Superior temporal gyrus (tissue), 1 donor: ENCODE measurements around the gene CYP24A1.

ENCODE experiments used
- DNase-seq: peaks from one replicate; pipeline ENCODE4 v3.0.0-alpha.2; 2016; ENCODE audit errors: extremely low spot score

CYP24A1 gene

DNA sequence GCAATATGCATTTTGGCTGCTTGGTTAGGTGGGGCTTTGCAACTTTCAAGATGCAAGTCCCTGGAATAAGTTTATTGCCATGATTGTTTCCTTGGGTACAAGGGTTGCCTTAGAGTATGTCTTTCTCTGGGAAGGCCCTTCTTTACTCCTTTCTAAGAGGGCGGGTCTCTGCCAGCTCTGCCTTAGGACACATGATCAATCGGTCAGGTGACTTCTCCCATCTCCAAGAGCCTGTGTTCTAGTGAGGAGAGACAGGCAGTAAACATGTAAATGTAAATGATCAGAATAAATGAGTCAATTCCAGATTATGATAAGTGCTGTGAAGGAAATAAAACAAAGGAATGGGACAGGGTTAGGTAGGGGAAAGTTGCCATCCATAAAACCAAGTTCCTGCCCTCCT lies 60.2 kb downstream of the CYP24A1 start:
- no peak for DNase-seq

DNA sequence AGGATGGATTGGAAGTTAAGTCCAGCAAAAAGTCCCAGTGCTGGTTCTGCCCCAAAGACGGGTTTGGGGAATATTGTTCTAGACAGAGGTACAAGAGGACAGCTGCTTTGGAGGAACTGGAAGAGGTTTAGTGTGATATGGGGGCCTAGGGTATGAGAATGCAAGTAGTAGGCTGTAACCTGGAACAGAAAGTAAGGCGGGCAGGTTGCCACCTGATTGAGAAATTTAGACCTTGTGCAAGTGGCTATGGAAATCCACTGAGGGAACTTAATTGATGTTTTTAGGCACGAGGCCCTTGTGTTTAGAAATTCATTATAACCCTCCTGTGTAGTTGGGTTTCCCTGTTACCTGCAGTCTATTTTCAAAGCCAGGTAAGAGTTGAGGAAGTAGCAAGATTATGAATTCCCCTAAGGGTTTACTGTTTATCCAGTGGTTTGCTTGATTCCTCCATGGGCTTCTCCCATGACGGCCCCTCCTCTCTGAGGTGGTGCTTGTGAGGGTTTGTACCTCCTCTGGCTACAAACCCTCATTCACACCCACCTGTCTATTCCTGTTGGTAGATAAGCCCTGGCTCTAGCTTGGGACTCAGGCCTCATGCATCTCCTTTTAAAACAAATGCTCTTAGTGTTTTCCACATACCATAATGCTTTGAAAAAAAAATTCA lies 61.4 kb downstream of the CYP24A1 start:
- no peak for DNase-seq

DNA sequence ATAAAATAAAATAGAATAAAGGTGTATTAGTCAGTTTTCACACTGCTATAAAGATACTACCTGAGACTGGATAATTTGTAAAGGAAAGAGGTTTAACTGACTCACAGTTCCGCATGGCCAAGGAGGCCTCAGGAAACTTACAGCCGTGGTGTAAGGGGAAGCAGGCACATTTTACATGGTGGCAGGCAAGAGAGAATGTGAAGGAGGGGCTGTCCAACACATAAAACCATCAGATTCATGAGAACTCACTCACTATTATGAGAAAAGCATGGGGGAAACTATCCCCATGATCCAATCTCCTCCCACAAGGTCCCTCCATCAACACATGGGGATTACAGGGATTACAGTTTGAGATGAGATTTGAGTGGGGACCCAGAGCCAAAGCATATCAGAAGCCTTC lies 62.3 kb downstream of the CYP24A1 start:
- DNase-seq = no peak

DNA sequence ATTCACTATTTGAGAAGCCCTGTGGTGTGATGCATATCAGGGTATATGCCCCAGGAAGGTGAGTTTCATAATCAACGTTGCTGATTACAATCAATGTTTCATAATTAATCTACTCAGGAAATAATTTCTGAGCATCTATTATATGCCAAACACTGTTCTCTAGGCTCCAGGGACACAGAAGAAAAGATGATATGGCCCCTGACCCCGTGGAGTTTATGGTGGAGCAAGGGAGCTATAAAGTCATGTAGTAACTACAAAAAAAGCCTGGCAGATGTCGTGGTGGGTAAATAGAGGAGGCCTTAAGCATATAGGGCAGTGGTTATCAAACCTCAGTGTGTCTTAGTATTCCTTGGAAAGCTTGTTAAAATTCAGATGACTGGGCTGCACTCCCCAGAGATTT lies 63.3 kb downstream of the CYP24A1 start:
- no peak for DNase-seq

DNA sequence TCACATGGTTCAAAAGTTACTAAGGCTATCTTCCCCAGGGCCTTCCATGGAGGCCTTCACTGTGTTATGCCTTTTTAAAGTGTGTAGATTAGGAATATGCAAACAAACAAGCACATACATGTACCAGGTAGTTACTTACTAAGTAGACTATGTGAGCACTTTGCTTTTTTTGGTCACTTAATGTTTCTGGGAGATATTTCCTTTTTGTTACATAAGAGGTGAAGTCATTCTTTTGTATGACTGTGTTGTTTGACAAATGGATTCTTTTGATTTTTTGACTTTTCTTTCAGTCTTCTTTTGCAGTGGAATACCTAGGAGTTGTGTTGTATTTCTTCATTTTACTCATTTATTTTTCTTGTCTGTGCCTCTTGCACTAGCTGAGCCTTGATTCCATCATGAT lies 63.7 kb downstream of the CYP24A1 start:
- no peak for DNase-seq

DNA sequence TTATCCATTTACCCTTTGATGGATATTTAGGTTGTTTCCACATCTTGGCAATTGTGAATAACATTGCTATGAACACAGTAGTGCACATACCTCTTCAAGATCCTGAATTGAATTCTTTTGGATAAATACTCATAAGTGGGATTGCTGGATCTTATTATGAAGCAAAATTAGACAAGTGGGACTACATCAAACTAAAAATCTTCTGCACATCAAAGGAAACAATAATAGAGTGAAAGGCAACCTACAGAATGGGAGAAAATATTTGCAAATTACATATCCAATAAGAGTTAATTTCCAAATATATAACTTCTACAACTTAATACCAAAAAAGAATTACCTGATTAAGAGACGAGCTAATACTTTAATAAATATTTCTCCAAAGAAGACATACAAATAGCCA lies 65.0 kb downstream of the CYP24A1 start:
- DNase-seq = no peak

DNA sequence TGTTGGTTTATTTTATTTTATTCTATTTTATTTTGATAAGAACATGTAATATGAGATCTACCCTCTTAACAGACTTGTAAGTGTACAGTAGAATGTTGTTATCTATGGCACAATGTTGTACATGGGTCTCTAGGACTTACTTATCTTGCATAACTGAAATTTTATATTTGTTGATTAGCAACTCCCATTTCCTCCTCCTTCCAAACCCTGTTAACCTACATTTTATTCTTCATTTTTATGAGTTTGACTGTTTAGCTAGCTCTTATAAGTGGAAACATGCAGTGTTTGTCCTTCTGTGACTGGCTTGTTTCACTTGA lies 65.5 kb downstream of the CYP24A1 start:
- DNase-seq = no peak

DNA sequence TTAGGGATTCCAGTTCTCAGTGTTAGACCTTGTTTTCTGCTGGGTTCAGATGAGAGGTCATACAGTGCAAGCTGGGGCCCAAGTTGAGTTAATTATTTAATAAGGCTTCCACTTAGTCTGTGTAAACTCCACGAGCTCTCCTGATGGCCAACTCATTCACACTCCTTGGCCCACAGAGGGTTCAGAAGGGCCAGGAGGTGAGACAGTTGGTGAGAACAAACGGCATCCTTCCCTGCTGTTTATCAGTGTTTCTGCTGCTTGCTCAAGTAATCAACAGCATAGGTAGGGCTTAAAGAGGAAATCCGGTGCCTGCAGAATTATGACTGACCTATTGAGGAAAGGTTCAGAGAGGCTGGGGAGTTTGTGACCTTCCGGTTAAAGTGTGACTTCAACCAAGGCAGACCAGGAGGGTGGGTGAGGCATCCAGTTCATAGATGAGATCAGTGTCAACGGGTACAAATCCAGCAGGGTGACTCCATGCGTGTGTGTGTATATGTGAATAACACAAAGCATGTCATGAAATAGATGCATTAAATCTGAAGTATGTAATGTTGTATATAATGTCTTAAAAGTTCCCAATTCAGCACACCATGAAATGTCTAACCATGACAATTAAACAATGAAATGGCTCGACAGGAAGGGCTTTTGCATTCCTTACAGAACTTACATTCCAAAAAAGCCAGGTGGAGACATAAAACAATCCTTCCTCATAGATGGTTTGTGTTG lies 66.0 kb downstream of the CYP24A1 start:
- no peak for DNase-seq

DNA sequence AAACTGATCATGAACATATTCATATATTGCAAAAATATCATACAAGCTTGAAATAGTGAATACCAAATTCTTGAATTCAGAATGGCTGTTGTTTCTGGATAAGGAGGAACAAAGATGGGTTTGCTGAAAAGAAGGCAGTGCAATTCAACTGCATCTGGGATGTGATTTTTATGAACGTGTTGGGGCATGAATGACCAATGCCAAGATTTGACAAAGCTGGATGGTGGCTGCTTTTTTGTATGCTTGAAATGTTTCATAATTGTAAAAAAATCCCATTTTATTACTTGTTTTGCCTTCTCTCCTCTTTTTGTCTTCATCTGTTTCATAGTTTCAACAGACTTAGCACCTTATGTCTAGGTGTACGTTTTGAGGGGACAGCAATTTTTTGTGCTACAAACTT lies 66.6 kb downstream of the CYP24A1 start:
- no peak for DNase-seq

DNA sequence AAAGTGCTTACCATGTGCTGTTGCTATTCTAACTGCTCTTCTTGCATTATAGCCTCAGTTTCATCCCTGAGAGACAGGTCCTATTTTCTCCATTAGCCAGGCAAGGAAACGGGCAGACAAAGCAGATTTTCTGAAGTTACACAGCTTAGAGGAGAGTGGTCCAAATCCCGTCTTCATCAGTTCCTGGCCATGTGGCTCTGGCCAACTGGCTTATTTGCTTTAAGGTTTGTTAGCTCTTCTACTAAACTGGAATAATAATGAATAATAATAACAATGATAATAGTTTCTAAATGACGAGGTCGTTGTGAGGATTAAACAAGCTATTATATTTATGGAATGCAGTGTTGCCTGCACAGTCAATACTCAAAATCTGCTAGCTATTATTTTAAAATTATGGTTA lies 67.6 kb downstream of the CYP24A1 start:
- DNase-seq = no peak

DNA sequence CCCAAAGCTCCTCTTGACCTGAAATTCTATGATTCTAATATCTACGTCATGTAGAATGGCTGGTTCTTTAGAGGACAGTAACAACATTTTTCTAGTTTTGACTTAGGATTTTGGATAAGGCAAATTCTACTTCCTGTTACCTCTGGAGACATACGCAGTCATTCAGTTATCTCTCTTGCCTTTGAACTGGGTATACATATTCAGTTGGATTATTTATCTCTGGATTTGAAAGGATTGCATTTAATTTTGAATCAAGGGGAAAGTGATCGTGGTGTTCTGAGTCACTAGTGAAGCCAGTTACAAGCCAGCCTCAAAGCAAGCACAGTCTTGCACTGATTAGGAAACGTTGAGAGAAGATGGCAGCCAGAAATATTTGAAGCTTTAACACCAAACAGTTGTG lies 68.1 kb downstream of the CYP24A1 start:
- DNase-seq = no peak

DNA sequence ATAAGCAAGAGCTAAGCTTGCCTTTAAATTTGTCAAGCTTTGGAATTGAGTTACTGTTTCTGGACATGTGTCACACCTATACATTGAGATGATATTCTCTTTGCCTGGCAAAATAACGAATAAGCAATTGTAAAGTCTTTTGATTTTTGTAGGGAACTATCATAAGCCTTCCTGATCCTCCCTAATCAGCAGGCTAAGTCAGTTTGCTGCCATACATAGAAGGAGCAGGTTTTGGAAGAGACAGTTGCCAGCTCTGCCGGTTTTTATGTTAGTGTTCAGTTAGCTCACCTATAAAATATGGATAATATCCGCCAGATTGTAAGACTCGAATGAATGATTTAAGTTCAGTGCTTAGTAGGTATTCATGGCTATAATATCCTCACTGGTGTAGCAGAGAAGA lies 69.0 kb downstream of the CYP24A1 start:
- peak; percentile 36 for DNase-seq

DNA sequence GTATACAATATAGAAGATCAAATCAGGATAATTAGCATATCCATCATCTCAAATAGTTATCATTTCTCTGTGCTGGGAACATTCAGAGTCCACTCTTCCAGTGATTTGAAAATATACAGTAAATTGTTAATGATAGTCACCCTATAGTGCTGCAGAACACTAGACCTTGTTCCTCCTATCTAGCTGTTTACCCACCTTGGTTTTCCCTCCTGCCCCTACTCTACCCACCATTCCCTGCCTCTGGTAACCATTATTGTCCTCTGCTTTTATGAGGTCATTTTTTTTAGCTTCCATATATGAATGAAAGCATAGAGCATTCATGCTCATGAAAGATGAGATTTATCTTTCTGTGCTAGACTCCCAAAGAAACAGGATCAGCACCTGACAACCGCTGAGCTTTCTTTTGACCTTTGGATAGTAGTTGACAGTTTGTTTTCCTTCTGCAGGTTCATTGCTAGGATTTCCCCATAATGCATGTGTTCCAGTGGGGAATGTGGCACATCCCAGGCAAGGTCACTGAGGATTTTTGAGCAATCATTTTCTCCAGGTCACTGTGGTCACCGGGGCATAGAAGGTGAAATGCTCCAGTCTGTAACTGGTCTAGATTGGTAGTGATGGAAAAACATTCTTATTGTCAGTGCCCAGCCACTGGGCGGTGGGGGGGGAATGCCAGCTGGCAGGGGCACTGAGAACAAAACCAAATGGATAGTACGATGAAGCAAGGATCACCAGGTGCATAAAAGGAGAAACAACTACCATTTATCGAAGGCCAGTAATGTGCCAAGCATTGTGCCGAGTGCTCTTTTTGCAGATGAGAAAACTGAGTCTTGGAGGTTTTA lies 69.8 kb downstream of the CYP24A1 start:
- no peak for DNase-seq
